Mesenchymal stem cell (in vitro differentiated cells and primary cell): ENCODE results near the gene LRRK2.

Experiments used
- DNase-seq: peaks from one replicate; pipeline ENCODE4 v3.0.0-alpha.2; 2013
- H2AFZ ChIP-seq: one replicate; pipeline ENCODE4 v1.6.1; 2013; ENCODE audit warnings: low read depth, mild to moderate bottlenecking, control low read depth, inconsistent platforms, low read length, moderate library complexity
- H2AK5ac ChIP-seq: 2 replicates; pipeline ENCODE4 v1.6.1; 2013; ENCODE audit warnings: low read length, moderate library complexity, mild to moderate bottlenecking, inconsistent platforms; ENCODE audit not compliant: severe bottlenecking
- H2BK120ac ChIP-seq: one replicate; pipeline ENCODE4 v1.6.1; 2013; ENCODE audit warnings: low read depth, mild to moderate bottlenecking, inconsistent platforms, low read length, moderate library complexity
- H2BK12ac ChIP-seq, 2 experiments: one replicate each; pipeline ENCODE4 v1.6.1; 2013; ENCODE audit warnings: inconsistent platforms in 2 of 2, low read length in 2 of 2, mild to moderate bottlenecking in 2 of 2, moderate library complexity in 2 of 2, control low read depth in 1 of 2
- H2BK15ac ChIP-seq: one replicate; pipeline ENCODE4 v1.6.1; 2013; ENCODE audit warnings: mild to moderate bottlenecking, low read depth, inconsistent platforms; ENCODE audit not compliant: poor library complexity, severe bottlenecking
- H2BK5ac ChIP-seq: 2 replicates; pipeline ENCODE4 v1.6.1; 2013; ENCODE audit warnings: low read depth, mild to moderate bottlenecking, low read length, control low read depth, inconsistent platforms; ENCODE audit not compliant: poor library complexity, severe bottlenecking
- H3K14ac ChIP-seq, 2 experiments: one replicate each; pipeline ENCODE4 v1.6.1; 2013; ENCODE audit warnings: inconsistent platforms in 2 of 2, low read length in 2 of 2, control low read depth in 1 of 2, mild to moderate bottlenecking in 1 of 2, moderate library complexity in 1 of 2
- H3K18ac ChIP-seq, 2 experiments: one replicate each; pipeline ENCODE4 v1.6.1; 2013; ENCODE audit warnings: inconsistent platforms in 2 of 2, low read length in 2 of 2, control low read depth in 1 of 2, low read depth in 1 of 2, mild to moderate bottlenecking in 1 of 2
- H3K23ac ChIP-seq, 2 experiments: one replicate each; pipeline ENCODE4 v1.6.1; 2013; ENCODE audit warnings: inconsistent platforms in 2 of 2, low read length in 2 of 2, mild to moderate bottlenecking in 2 of 2, moderate library complexity in 2 of 2, control low read depth in 1 of 2
- H3K27ac ChIP-seq: 2 replicates; pipeline ENCODE4 v1.5.1; 2013; ENCODE audit warnings: mild to moderate bottlenecking, moderate library complexity, low read length, control low read depth, inconsistent platforms; ENCODE audit not compliant: poor library complexity, severe bottlenecking
- H3K27me3 ChIP-seq, 2 experiments: 2 replicates each; pipeline versions ENCODE4 v1.6.1 to v1.7.0; 2013; ENCODE audit warnings: low read length in 2 of 2, mild to moderate bottlenecking in 2 of 2, moderate library complexity in 2 of 2, control low read depth in 1 of 2, inconsistent platforms in 1 of 2; ENCODE audit not compliant: control insufficient read depth in 1 of 2, insufficient read depth in 1 of 2
- H3K36me3 ChIP-seq, 2 experiments: 2 replicates each; pipeline versions ENCODE4 v1.6.1 to v1.7.0; 2013; ENCODE audit warnings: low read length in 2 of 2, control low read depth in 1 of 2, inconsistent platforms in 1 of 2, low read depth in 1 of 2, mild to moderate bottlenecking in 1 of 2; ENCODE audit not compliant: insufficient read depth in 2 of 2, control insufficient read depth in 1 of 2
- H3K4ac ChIP-seq, 2 experiments: one replicate each; pipeline ENCODE4 v1.6.1; 2013; ENCODE audit warnings: inconsistent platforms in 2 of 2, low read length in 2 of 2, mild to moderate bottlenecking in 2 of 2, moderate library complexity in 2 of 2, control low read depth in 1 of 2, low read depth in 1 of 2
- H3K4me1 ChIP-seq: 2 replicates; pipeline ENCODE4 v1.6.1; 2013; ENCODE audit warnings: low read depth, low read length, control low read depth; ENCODE audit not compliant: control insufficient read depth, insufficient read depth
- H3K4me2 ChIP-seq: 2 replicates; pipeline ENCODE4 v1.6.1; 2013; ENCODE audit warnings: low read length, mild to moderate bottlenecking, inconsistent platforms; ENCODE audit not compliant: poor library complexity, severe bottlenecking
- H3K4me3 ChIP-seq, 2 experiments: 2 replicates each; pipeline versions ENCODE4 v1.5.1 to v1.7.0; 2013; ENCODE audit warnings: low read length in 2 of 2, mild to moderate bottlenecking in 2 of 2, control low read depth in 1 of 2, low read depth in 1 of 2; ENCODE audit not compliant: insufficient read depth in 1 of 2
- H3K79me1 ChIP-seq: replicated peaks from 2 replicates; pipeline ENCODE4 v1.6.1; 2013; ENCODE audit warnings: mild to moderate bottlenecking, control low read depth, low read length, inconsistent platforms; ENCODE audit not compliant: poor library complexity, severe bottlenecking
- H3K9ac ChIP-seq: 2 replicates; pipeline ENCODE4 v1.7.0; 2013; ENCODE audit warnings: mild to moderate bottlenecking, low read length, moderate library complexity
- H3K9me3 ChIP-seq: 2 replicates; pipeline ENCODE4 v1.7.0; 2013; ENCODE audit warnings: mild to moderate bottlenecking, low read length; ENCODE audit not compliant: control insufficient read depth
- H4K8ac ChIP-seq: one replicate; pipeline ENCODE4 v1.6.1; 2013; ENCODE audit warnings: inconsistent platforms, mild to moderate bottlenecking, low read length, moderate library complexity
- H4K91ac ChIP-seq: one replicate; pipeline ENCODE4 v1.6.1; 2013; ENCODE audit warnings: mild to moderate bottlenecking, low read length, inconsistent platforms
- WGBS: methylation state at CpG from one replicate; pipeline ENCODE4 v1.1.7; 2013; ENCODE audit warnings: mixed read lengths; 5-methylcytosine and 5-hydroxymethylcytosine counted together

The LRRK2 gene

GRCh38 chr12:40375076-40375475 is 150.3 kb downstream of the LRRK2 start:
- no peak overlapping the region for H3K18ac ChIP-seq
- no peak overlapping the region for H2BK12ac ChIP-seq
- no peak overlapping the region for H2BK5ac ChIP-seq
- H3K9me3 ChIP-seq: no peaks in the 10 kb centered on the region
- H3K14ac ChIP-seq: no peak overlapping the region
- H3K4me3 ChIP-seq: no peak overlapping the region
- no peak overlapping the region for H3K23ac ChIP-seq
- no peak overlapping the region for H2AK5ac ChIP-seq
- no peak overlapping the region for H3K9ac ChIP-seq
- H4K8ac ChIP-seq: no peak overlapping the region
- H3K27me3 ChIP-seq: no peaks in the 10 kb centered on the region
- no peak overlapping the region for H3K27ac ChIP-seq
- H2AFZ ChIP-seq: no peak overlapping the region
- H3K36me3 ChIP-seq: no peaks in the 10 kb centered on the region
- no peak overlapping the region for H2BK15ac ChIP-seq
- no peak for DNase-seq
- H2BK120ac ChIP-seq: no peak overlapping the region
- H3K4ac ChIP-seq: no peak overlapping the region
- no peak overlapping the region for H3K4me2 ChIP-seq
- H3K79me1 ChIP-seq: no peaks in the 10 kb centered on the region
- 55% methylated on average over 4 of the region's 6 CpGs for WGBS
- H3K4me1 ChIP-seq: no peaks in the 10 kb centered on the region
- no peak overlapping the region for H4K91ac ChIP-seq

GRCh38 chr12:40376533-40377267 is 151.9 kb downstream of the LRRK2 start:
- no peaks in the 10 kb centered on the region for H3K4me1 ChIP-seq
- no peaks in the 10 kb centered on the region for H3K36me3 ChIP-seq
- H3K4ac ChIP-seq: no peak overlapping the region
- no peaks in the 10 kb centered on the region for H3K79me1 ChIP-seq
- H3K4me3 ChIP-seq: no peak overlapping the region
- H2BK12ac ChIP-seq: no peak overlapping the region
- H4K91ac ChIP-seq: no peak overlapping the region
- H3K9me3 ChIP-seq: no peaks in the 10 kb centered on the region
- H2AK5ac ChIP-seq: no peak overlapping the region
- no peak overlapping the region for H3K14ac ChIP-seq
- no peak overlapping the region for H2AFZ ChIP-seq
- DNase-seq: no peak
- no peak overlapping the region for H4K8ac ChIP-seq
- 96% methylated on average over 4 of the region's 5 CpGs for WGBS
- H3K4me2 ChIP-seq: no peak overlapping the region
- no peak overlapping the region for H2BK15ac ChIP-seq
- H3K27me3 ChIP-seq: no peaks in the 10 kb centered on the region
- H3K23ac ChIP-seq: no peak overlapping the region
- H3K18ac ChIP-seq: no peak overlapping the region
- H2BK120ac ChIP-seq: no peak overlapping the region
- H3K9ac ChIP-seq: no peak overlapping the region
- no peak overlapping the region for H2BK5ac ChIP-seq
- no peak overlapping the region for H3K27ac ChIP-seq

- Histone ChIP-seq H2BK5ac (no peak overlapping the region), H3K36me3 (no peaks in the 10 kb centered on the region), H3K14ac (no peak overlapping the region), H3K79me1 (no peaks in the 10 kb centered on the region), H3K9me3 (no peaks in the 10 kb centered on the region), H2AK5ac (no peak overlapping the region), H2BK15ac (no peak overlapping the region), H3K23ac (no peak overlapping the region), H3K4me1 (no peaks in the 10 kb centered on the region), H3K4ac (no peak overlapping the region), H3K4me3 (no peak overlapping the region), H2AFZ (no peak overlapping the region), H3K4me2 (no peak overlapping the region), H3K27ac (no peak overlapping the region), H3K27me3 (no peaks in the 10 kb centered on the region), H4K91ac (no peak overlapping the region), H2BK12ac (no peak overlapping the region), H3K9ac (no peak overlapping the region), H3K18ac (no peak overlapping the region), H2BK120ac (no peak overlapping the region), H4K8ac (no peak overlapping the region)
- no peak for DNase-seq
- no CpG with 5 or more reads among the region's 1 CpG for WGBS
Measured at GRCh38 chr12:40378691-40379090, 153.9 kb downstream of the LRRK2 start.

- Histone ChIP-seq H3K9ac (no peak overlapping the region), H3K27ac (no peak overlapping the region), H3K18ac (no peak overlapping the region), H3K9me3 (no peaks in the 10 kb centered on the region), H2BK15ac (no peak overlapping the region), H4K91ac (no peak overlapping the region), H2AFZ (no peak overlapping the region), H3K36me3 (no peaks in the 10 kb centered on the region), H2BK12ac (no peak overlapping the region), H2AK5ac (no peak overlapping the region), H3K23ac (no peak overlapping the region), H4K8ac (no peak overlapping the region), H3K4me1 (no peaks in the 10 kb centered on the region), H3K79me1 (no peaks in the 10 kb centered on the region), H3K4me3 (no peak overlapping the region), H3K4ac (no peak overlapping the region), H3K4me2 (no peak overlapping the region), H3K27me3 (no peaks in the 10 kb centered on the region), H2BK5ac (no peak overlapping the region), H2BK120ac (no peak overlapping the region), H3K14ac (no peak overlapping the region)
- WGBS: no CpG with 5 or more reads among the region's 1 CpG
- no peak for DNase-seq
Measured at GRCh38 chr12:40382217-40382616, 157.4 kb downstream of the LRRK2 start.
